A549 (cell line): ENCODE measurements around the gene PPP1R3E. TPM values are rescaled to one million over a fixed set of nuclear protein-coding genes. Genes with fewer than 3 reads are reported as not detected.
A peak's percentile ranks its signal among the peaks of the same experiment; 100 is the strongest.

ENCODE experiments used
- ATAC-seq, 2 experiments: fragments of 200-7000 bp in 1 of 2; fragments of >200 bp in 1 of 2; cut with Nextera tagmentation in 1 of 2; cut with Tn5 transposase in 1 of 2; 3 replicates each; pipeline versions ENCODE4 v1.8.0 to v1.9.1; 2018 to 2020; ENCODE audit warnings: mild to moderate bottlenecking in 1 of 2, moderate library complexity in 1 of 2
- CTCF ChIA-PET: fragments of 300-600 bp; sonication (Branson Sonifier 250); formaldehyde crosslinking; extraction: SDS; loops from one replicate; lab custom pipeline; 2021; ENCODE audit warnings: antibody characterized with exemption, inconsistent platforms; lab: Yijun Ruan, JAX
- POLR2A ChIA-PET: fragments of 350-600 bp; formaldehyde crosslinking; extraction: SDS; loops from one replicate; lab custom pipeline; 2021; ENCODE audit warnings: antibody characterized with exemption, inconsistent platforms; lab: Yijun Ruan, JAX
- DNase-seq, 2 experiments: peaks; one replicate each; pipeline versions ENCODE4 v3.0.0 to v3.0.0-alpha.2; 2011 to 2016; ENCODE audit warnings: low read depth in 1 of 2, low spot score in 1 of 2
- FAIRE-seq: peaks from 2 replicates; lab custom pipeline; 2011; peaks lifted over from hg19 to GRCh38; lab: Jason Lieb, UNC
- H3K27ac ChIP-seq, 2 experiments: fragments of >200 bp; sonication (Bioruptor Twin); formaldehyde crosslinking; 3 replicates each; pipeline ENCODE4 v1.5.1; 2016 to 2017
- H3K4me1 ChIP-seq: fragments of >200 bp; sonication (Bioruptor Twin); formaldehyde crosslinking; 3 replicates; pipeline ENCODE4 v1.6.1; 2016
- H3K4me2 ChIP-seq: fragments of >200 bp; sonication (Bioruptor Twin); formaldehyde crosslinking; 3 replicates; pipeline ENCODE4 v1.6.1; 2016
- H3K4me3 ChIP-seq: fragments of >200 bp; sonication (Bioruptor Twin); formaldehyde crosslinking; 3 replicates; pipeline ENCODE4 v1.5.1; 2016
- H3K9me3 ChIP-seq: fragments of >200 bp; sonication (Bioruptor Twin); formaldehyde crosslinking; 3 replicates; pipeline ENCODE4 v1.6.1; 2016
- BCL3 ChIP-seq: fragments of >200 bp; sonication (Bioruptor Twin); formaldehyde crosslinking; IDR thresholded peaks from 3 replicates; pipeline ENCODE4 v1.6.1; 2016
- CHD4 ChIP-seq: fragments of 200-600 bp; sonication (generic); IDR thresholded peaks from 2 replicates; pipeline ENCODE4 v1.6.1; 2016; ENCODE audit warnings: antibody characterized with exemption, mild to moderate bottlenecking, borderline replicate concordance
- E2F6 ChIP-seq: IDR thresholded peaks from 2 replicates; pipeline ENCODE4 v1.6.1; 2012; ENCODE audit warnings: low read depth, borderline replicate concordance
- EHMT2 ChIP-seq: fragments of 200-600 bp; sonication (generic); IDR thresholded peaks from 2 replicates; pipeline ENCODE4 v1.6.1; 2016; ENCODE audit warnings: antibody characterized with exemption, low read depth, mild to moderate bottlenecking, moderate library complexity
- HOXB5 ChIP-seq: fragments of 250-450 bp; sonication (Bioruptor Pico); IDR thresholded peaks from 2 replicates; pipeline ENCODE4 v1.5.0; 2020; ENCODE audit warnings: mild to moderate bottlenecking, moderate library complexity
- JUN ChIP-seq, 2 experiments: fragments of >200 bp; sonication (Bioruptor Twin); formaldehyde crosslinking; IDR thresholded peaks; 2 replicates in 1 of 2; 3 replicates in 1 of 2; pipeline ENCODE4 v1.6.1; 2016 to 2017
- JUNB ChIP-seq: fragments of >200 bp; sonication (Bioruptor Twin); formaldehyde crosslinking; IDR thresholded peaks from 2 replicates; pipeline ENCODE4 v1.6.1; 2016
- MAX ChIP-seq: IDR thresholded peaks from 2 replicates; pipeline ENCODE4 v1.6.1; 2012
- PBX3 ChIP-seq: IDR thresholded peaks from 2 replicates; pipeline ENCODE4 v1.6.1; 2012
- PHF8 ChIP-seq: fragments of 200-600 bp; sonication (generic); IDR thresholded peaks from 2 replicates; pipeline ENCODE4 v1.6.1; 2016; ENCODE audit warnings: low read depth, mild to moderate bottlenecking, antibody characterized with exemption, moderate library complexity, borderline replicate concordance
- POLR2A ChIP-seq: IDR thresholded peaks from 2 replicates; pipeline ENCODE4 v1.6.1; 2012; ENCODE audit warnings: mild to moderate bottlenecking, low read length
- RFX5 ChIP-seq: fragments of 450-650 bp; IDR thresholded peaks from 2 replicates; pipeline ENCODE4 v1.7.1; 2014; ENCODE audit warnings: antibody characterized with exemption, mild to moderate bottlenecking, moderate library complexity
- USF2 ChIP-seq: fragments of 450-650 bp; IDR thresholded peaks from 2 replicates; pipeline ENCODE4 v1.6.1; 2014; ENCODE audit warnings: antibody characterized with exemption
- WGBS: methylation state at CpG from one replicate; pipeline ENCODE4 v1.1.6; 2017; ENCODE audit errors: missing lambda C conversion rate; 5-methylcytosine and 5-hydroxymethylcytosine counted together
- polyA plus RNA-seq, 4 experiments: library from polyadenylated mRNA; depleted of rRNA in 3 of 4; stranded (reverse); fragments of >200 nt; fragmentation: RNase III in 1 of 4; extraction: RNeasy Plus Mini Kit Qiagen cat#74134 plus additional on column Dnase treatment in 1 of 4; gene quantifications; 2 replicates in 3 of 4; 3 replicates in 1 of 4; pipeline ENCODE4 v1.2.3, GENCODE V29; 2011 to 2017

Gene PPP1R3E
- polyA plus RNA-seq, 2 of the 4 experiments (the other 2 are of a cell fraction) = 7.5 to 11.1 TPM

GRCh38 chr14:23286020-23286901 lies 16.4 kb downstream of the PPP1R3E start, which contains the start of gene HOMEZ:
HOMEZ (minus strand) TSS chr14:23286132; CDS start chr14:23285952, 180 bp downstream.
- ATAC-seq = peak; percentile 98 to 99
- peaks cover 18% of the 10 kb centered on the region for H3K4me1 ChIP-seq
- CTCF ChIA-PET = interaction anchor here (0.5 to 14.2 kb wide), 7 partner anchors 12 to 945 kb away, joined by 3 to 161 read pairs (median 4); partner anchors contain the start of gene PPP1R3E
- WGBS = 7% methylated on average over 26 of the region's 53 CpGs
- peak within 1 kb of the TSS; percentile 96 for H3K4me3 ChIP-seq
- H3K9me3 ChIP-seq = no peaks in the 10 kb centered on the region
- 0 out of 2 replicates have a peak, but pooled peaks have one; percentile 31 for TF ChIP-seq HOXB5
- peak; percentile 65; the same call in 1 of the 3 replicates for TF ChIP-seq BCL3
- TF ChIP-seq PBX3 = peak; percentile 70
- peak in 1 of 2 experiments; percentile 49; a peak in 1 of 5 replicates for TF ChIP-seq JUN (IDR thresholded peaks at IDR 0.05)
- peak; percentile 30; the same call in 1 of the 2 replicates for TF ChIP-seq E2F6
- no peak for TF ChIP-seq JUNB
- TF ChIP-seq CHD4 = no peak
- peak; percentile 24; the same call in 1 of the 2 replicates for TF ChIP-seq USF2
- peak; percentile 78 for TF ChIP-seq RFX5
- peak; percentile 61 for TF ChIP-seq POLR2A
- no peak for TF ChIP-seq EHMT2
- peak; percentile 36; the same call in 1 of the 2 replicates for TF ChIP-seq MAX
- TF ChIP-seq PHF8 = peak; percentile 32; the same call in 1 of the 2 replicates
- peak within 1 kb of the TSS; percentile 95 for H3K27ac ChIP-seq
- FAIRE-seq = no peak
- POLR2A ChIA-PET = interaction anchor here (0.6 to 2.5 kb wide), 9 partner anchors 10 to 269 kb away, joined by 3 to 19 read pairs (median 4); partner anchors contain the start of genes BCL2L2, C14orf119, PABPN1 and PPP1R3E
- DNase-seq = peak; percentile 98
- peak within 1 kb of the TSS; percentile 93 for H3K4me2 ChIP-seq

- TF ChIP-seq PHF8 (peak; percentile 40; the same call in 1 of the 2 replicates), USF2 (no peak)
- TF ChIP-seq, all 56 proteins: peak for 1
- no peak for FAIRE-seq
- 3% methylated on average over 10 of the region's 22 CpGs for WGBS
- ChIA-PET POLR2A (interaction anchor here (0.6 to 2.5 kb wide), 7 partner anchors 9 to 140 kb away, joined by 3 to 19 read pairs (median 7); partner anchors contain the start of genes BCL2L2, PABPN1 and PPP1R3E), CTCF (interaction anchor here (1.7 to 14.2 kb wide), 3 partner anchors 13 to 165 kb away, joined by 4 to 161 read pairs (median 4); partner anchors contain the start of gene PPP1R3E)
- Histone ChIP-seq H3K4me1 (peaks cover 18% of the 10 kb centered on the region), H3K4me2 (peak overlapping the region; percentile 73), H3K27ac (peak overlapping the region; percentile 95), H3K9me3 (no peaks in the 10 kb centered on the region), H3K4me3 (peak overlapping the region; percentile 96)
- DNase-seq = peak in 1 of 2 experiments; percentile 25
- ATAC-seq = peak; percentile 68 to 75
Measured at GRCh38 chr14:23285530-23286019, 17.1 kb downstream of the PPP1R3E start.
